BLaER1 treated with 17β-estradiol and CSF1 and Interleukin-3, amounts not matched to agents 10 nM and 100 nM (cell line): ENCODE measurements around the gene SEC22B.
A peak's percentile ranks its signal among the peaks of the same experiment; 100 is the strongest.
"Not testable (repeated sequence)": the region's sequence is repeated elsewhere in the genome, so short reads cannot be mapped to it uniquely, and the experiment has no call there.

Source experiments
- H3K27ac ChIP-seq, 11 experiments: shearing (Covaris generic); formaldehyde crosslinking; 2 replicates each; pipeline ENCODE4 v1.8.1; 2022
- H3K27me3 ChIP-seq, 11 experiments: shearing (Covaris generic); formaldehyde crosslinking; 2 replicates each; pipeline ENCODE4 v1.8.1; 2022
- H3K36me3 ChIP-seq, 11 experiments: shearing (Covaris generic); formaldehyde crosslinking; 2 replicates each; pipeline ENCODE4 v1.8.1; 2022
- H3K4me1 ChIP-seq, 10 experiments: shearing (Covaris generic); formaldehyde crosslinking; 2 replicates each; pipeline ENCODE4 v1.8.1; 2022
- H3K4me2 ChIP-seq, 11 experiments: shearing (Covaris generic); formaldehyde crosslinking; 2 replicates each; pipeline ENCODE4 v1.8.1; 2022
- H3K4me3 ChIP-seq, 10 experiments: shearing (Covaris generic); formaldehyde crosslinking; 2 replicates each; pipeline ENCODE4 v1.8.1; 2022
- H3K9ac ChIP-seq, 11 experiments: shearing (Covaris generic); formaldehyde crosslinking; 2 replicates each; pipeline ENCODE4 v1.8.1; 2022
- H3K9me3 ChIP-seq, 11 experiments: shearing (Covaris generic); formaldehyde crosslinking; replicated peaks in 1 of 11; 2 replicates each; pipeline ENCODE4 v1.8.1; 2022
- H4K20me1 ChIP-seq, 11 experiments: shearing (Covaris generic); formaldehyde crosslinking; 2 replicates each; pipeline ENCODE4 v1.8.1; 2022
- Cebpa-rat ChIP-seq, 11 experiments: shearing (Covaris generic); IDR thresholded peaks; 2 replicates each; pipeline ENCODE4 v1.8.1; 2022

Gene SEC22B

DNA sequence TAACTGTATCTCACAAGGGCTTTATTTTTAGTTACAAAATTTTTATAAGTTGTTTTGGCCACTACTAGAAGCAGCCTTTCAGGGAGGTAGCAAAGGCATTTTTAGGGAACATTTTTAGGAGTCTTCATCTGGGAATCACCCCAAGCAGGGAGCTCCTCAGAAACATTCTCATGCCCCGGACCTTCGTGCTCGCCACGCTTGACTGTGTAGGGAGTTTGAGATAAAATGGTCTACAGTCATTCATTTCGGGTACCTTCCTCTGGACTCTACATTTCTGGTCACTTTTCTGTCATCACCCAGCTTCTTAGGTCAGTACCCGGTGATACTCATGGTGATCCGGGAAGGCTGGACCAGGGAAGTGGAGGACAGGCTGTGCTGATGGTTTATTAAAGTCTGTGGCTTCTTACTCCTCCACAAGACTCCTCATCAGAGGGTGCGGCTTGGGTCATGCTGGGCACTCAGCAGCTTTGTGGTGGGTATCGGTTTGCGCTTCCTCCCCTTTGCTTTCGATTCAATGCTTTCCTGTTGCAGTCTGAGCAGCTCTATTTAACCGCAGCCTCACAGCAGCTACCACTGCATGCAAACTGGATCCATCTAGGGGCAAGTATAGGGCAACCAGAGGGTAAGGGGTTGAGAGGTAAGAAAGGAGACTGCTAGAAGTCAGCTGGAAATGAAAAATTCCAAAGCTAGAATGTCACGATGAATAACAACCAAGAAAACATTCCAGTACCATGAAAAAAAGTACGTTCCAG, 33.6 kb downstream of the SEC22B start:
- not testable (repeated sequence) for H3K4me3 ChIP-seq, H3K9me3 ChIP-seq, H4K20me1 ChIP-seq, H3K27ac ChIP-seq, H3K9ac ChIP-seq, H3K36me3 ChIP-seq
- Histone ChIP-seq H3K4me2 (peak overlapping the region; percentile 60 to 77 (median 71)), H3K27me3 (peaks cover 0 to 11% (median 0%) of the 10 kb centered on the region in 11 experiments; a peak in 5 of 22 replicates), H3K4me1 (peaks cover 23 to 34% (median 29%) of the 10 kb centered on the region in 10 experiments)

DNA sequence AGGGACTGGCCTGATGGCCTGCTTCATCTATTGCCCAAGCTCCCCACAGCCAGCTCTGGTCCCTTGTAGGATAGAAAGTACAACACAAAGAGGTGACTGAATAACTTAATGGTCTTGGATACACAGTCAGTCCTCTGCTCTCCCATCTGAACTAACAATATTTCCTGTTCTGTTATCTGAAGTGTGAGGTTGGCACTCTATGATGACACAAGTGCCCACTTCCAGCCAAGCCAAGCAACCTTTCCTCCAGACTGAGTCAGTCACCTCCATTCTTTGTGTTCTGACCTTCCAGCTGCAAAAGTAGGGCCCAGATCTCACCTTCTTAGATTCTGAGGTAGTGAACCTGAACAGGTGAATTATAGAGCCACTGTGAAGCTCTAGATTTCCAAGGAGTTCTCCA, 34.5 kb downstream of the SEC22B start:
- H3K36me3 ChIP-seq, H3K27ac ChIP-seq, H4K20me1 ChIP-seq, H3K9ac ChIP-seq, H3K9me3 ChIP-seq, H3K4me3 ChIP-seq: not testable (repeated sequence)
- H3K4me1 ChIP-seq, result peaks cover 23 to 34% (median 29%) of the 10 kb centered on the region in 10 experiments
- H3K4me2 ChIP-seq, result peak overlapping the region; percentile 60 to 77 (median 69)
- peaks cover 0 to 11% (median 0%) of the 10 kb centered on the region in 11 experiments; a peak in 5 of 22 replicates for H3K27me3 ChIP-seq

- not testable (repeated sequence) for H3K9me3 ChIP-seq, H3K9ac ChIP-seq, H3K4me3 ChIP-seq, H3K36me3 ChIP-seq, H3K4me2 ChIP-seq, H3K27ac ChIP-seq, H4K20me1 ChIP-seq
- Histone ChIP-seq H3K4me1 (peaks cover 23 to 34% (median 29%) of the 10 kb centered on the region in 10 experiments), H3K27me3 (peaks cover 0 to 11% (median 0%) of the 10 kb centered on the region in 11 experiments; a peak in 5 of 22 replicates)
Measured at GRCh38 chr1:120140656-120141265, 35.6 kb downstream of the SEC22B start.

DNA sequence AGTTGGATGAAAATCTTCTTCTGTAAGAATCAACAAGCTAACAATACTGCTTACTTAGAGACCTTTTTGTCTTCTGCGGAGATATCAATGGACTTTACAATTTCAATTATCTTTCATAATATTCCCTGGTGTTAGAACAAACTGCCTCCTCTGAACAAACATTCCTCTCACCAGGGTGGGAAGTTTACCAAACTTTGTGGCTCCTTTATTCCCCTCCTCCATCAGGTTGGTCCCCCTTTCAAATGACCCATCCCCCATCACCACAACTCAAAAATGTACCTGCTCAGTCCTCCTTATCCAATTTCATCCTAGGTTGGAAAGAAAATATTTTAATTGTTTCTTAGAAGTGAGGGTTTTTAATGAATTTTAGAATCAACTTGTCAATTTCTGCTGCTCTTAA, 40.2 kb downstream of the SEC22B start:
- H3K27me3 ChIP-seq, H3K27ac ChIP-seq, H3K4me3 ChIP-seq, H3K4me2 ChIP-seq, H4K20me1 ChIP-seq, H3K36me3 ChIP-seq, H3K9ac ChIP-seq, H3K9me3 ChIP-seq: not testable (repeated sequence)
- peaks cover 10 to 21% (median 13%) of the 10 kb centered on the region in 10 experiments; a peak in 18 of 20 replicates for H3K4me1 ChIP-seq

GRCh38 chr1:120133928-120134325, 42.4 kb downstream of the SEC22B start:
- H3K27ac ChIP-seq, H3K4me3 ChIP-seq, H3K9me3 ChIP-seq, H3K9ac ChIP-seq, H3K27me3 ChIP-seq, H4K20me1 ChIP-seq, H3K36me3 ChIP-seq: not testable (repeated sequence)
- Histone ChIP-seq H3K4me2 (peak overlapping the region in 2 of 11 experiments; percentile 19 to 45; a peak in 2 of 22 replicates), H3K4me1 (peaks cover 13 to 25% (median 22%) of the 10 kb centered on the region in 10 experiments)

DNA sequence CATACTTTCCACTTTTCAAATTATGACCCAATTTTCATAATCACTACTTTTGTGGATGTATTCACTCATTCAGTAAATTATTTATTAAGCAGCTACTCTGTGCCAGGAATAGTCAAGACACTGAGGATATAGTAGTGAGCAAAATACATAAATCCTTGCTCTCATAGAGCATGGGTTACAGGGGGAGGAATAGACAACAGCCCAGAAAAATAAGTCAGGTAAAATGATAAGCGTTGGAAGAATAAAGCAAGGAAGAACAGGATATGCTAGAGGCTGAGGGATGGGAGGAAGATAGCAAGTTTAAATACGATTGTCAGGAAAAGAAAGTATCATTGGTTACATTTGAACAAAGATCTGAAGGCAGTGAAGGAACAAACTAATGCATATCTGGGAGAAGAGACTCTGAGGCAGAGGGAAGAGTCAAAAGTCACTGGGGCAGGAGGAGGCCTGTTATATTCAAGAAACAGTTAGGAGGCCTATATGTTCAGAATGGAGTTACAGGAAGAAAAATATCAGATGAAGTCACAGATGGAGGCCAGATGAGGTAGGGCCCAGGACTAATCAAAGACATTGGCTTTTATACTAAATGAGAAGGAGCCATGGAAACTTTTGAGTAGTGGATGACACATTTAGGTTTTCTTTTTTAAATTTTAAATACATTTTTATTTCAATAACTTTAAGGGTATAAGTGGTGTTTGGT, 42.9 kb downstream of the SEC22B start:
- Histone ChIP-seq H3K9ac (no peak overlapping the region), H4K20me1 (no peaks in the 10 kb centered on the region), H3K4me2 (peak overlapping the region in 2 of 11 experiments; percentile 19 to 45; a peak in 3 of 22 replicates), H3K27me3 (no peaks in the 10 kb centered on the region; a peak in 1 of 22 replicates), H3K4me3 (no peak overlapping the region), H3K9me3 (no peaks in the 10 kb centered on the region), H3K36me3 (no peaks in the 10 kb centered on the region), H3K4me1 (peaks cover 13 to 27% (median 23%) of the 10 kb centered on the region in 10 experiments), H3K27ac (no peak overlapping the region)
- no peak for TF ChIP-seq Cebpa-rat (IDR thresholded peaks at IDR 0.05)

DNA sequence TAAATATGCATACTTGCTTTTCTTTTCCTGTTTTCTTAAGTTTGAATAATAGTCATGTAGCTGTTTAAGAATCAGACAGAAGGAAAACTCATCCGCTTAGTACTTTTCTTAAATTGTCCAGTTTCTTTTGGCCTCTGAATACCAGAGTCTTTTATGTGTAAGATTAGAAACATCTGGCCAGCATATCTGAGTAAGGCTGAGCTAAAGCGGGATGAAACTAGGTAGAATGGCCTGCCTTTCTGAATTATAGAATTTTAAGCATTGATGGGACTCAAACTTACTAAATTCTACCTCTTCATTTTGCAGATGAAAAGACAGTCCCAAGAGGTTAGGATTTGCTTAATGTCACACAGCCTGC, 43.9 kb downstream of the SEC22B start:
- peak overlapping the region in 10 of 11 experiments; percentile 45 to 70 (median 61); a peak in 19 of 22 replicates for H3K4me2 ChIP-seq
- H3K36me3 ChIP-seq, H3K27me3 ChIP-seq, H3K4me3 ChIP-seq, H3K9me3 ChIP-seq, H4K20me1 ChIP-seq: not testable (repeated sequence)
- H3K27ac ChIP-seq, result peak overlapping the region in 5 of 11 experiments; percentile 11 to 62 (median 32); a peak in 9 of 22 replicates
- H3K4me1 ChIP-seq, result peaks cover 16 to 34% (median 28%) of the 10 kb centered on the region in 10 experiments
- peak overlapping the region in 3 of 11 experiments; percentile 30 to 41 (median 37); a peak in 4 of 22 replicates for H3K9ac ChIP-seq

- not testable (repeated sequence) for H3K9me3 ChIP-seq, H4K20me1 ChIP-seq, H3K4me3 ChIP-seq, H3K36me3 ChIP-seq, H3K27me3 ChIP-seq
- peak overlapping the region in 5 of 11 experiments; percentile 11 to 62 (median 32); a peak in 9 of 22 replicates for H3K27ac ChIP-seq
- peak overlapping the region in 3 of 11 experiments; percentile 30 to 41 (median 37); a peak in 4 of 22 replicates for H3K9ac ChIP-seq
- peak overlapping the region; percentile 28 to 70 (median 58); a peak in 20 of 22 replicates for H3K4me2 ChIP-seq
- H3K4me1 ChIP-seq, result peaks cover 16 to 34% (median 28%) of the 10 kb centered on the region in 10 experiments
Measured at GRCh38 chr1:120131611-120132405, 44.5 kb downstream of the SEC22B start.

- H3K9me3 ChIP-seq, H4K20me1 ChIP-seq, H3K36me3 ChIP-seq, H3K4me3 ChIP-seq, H3K9ac ChIP-seq, H3K27me3 ChIP-seq, H3K27ac ChIP-seq: not testable (repeated sequence)
- H3K4me2 ChIP-seq, result peak overlapping the region in 7 of 11 experiments; percentile 7 to 41 (median 29); a peak in 6 of 22 replicates
- H3K4me1 ChIP-seq, result peaks cover 21 to 48% (median 36%) of the 10 kb centered on the region in 10 experiments
Measured at GRCh38 chr1:120127921-120128320, 48.4 kb downstream of the SEC22B start.

DNA sequence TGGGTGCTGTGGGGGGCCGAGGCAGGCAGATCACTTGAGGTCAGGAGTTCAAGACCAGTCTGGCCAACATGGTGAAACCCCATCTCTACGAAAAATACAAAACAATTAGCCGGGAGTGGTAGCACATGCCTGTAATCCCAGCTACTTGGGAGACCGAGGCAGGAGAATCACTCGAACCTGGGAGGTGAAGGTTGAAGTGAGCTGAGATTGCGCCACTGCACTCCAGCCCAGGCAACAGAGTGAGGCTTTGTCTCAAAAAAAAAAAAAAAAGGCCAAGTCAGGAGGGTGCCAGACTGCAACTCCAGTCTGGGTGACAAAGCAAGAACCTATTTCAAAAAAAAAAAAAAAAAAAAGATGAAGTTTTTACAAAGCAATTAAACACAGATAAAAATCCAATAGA, 50.1 kb downstream of the SEC22B start:
- not testable (repeated sequence) for H3K27ac ChIP-seq, H4K20me1 ChIP-seq, H3K4me3 ChIP-seq, H3K27me3 ChIP-seq, H3K9me3 ChIP-seq, H3K9ac ChIP-seq, H3K4me2 ChIP-seq, H3K36me3 ChIP-seq
- H3K4me1 ChIP-seq, result peaks cover 13 to 37% (median 27%) of the 10 kb centered on the region in 10 experiments

DNA sequence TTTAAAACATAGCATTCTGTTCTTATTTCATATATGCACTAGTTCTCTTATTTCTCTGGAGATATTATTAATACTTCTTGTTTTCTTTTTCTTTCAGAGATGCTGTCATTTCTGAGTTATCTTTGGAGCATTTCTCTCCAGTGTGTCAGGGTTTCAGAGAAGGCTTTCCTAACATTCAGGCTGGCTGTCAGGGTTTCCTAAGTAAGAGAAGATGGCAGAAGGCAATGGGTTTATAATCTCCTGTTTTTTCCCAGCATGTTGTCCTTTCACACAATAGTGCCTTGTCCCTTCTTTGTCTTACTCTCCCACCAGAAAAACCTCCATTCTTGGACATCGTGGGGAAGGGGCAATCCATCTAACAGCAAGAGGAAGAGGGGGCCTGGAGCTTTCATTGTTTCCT, 51.7 kb downstream of the SEC22B start:
- not testable (repeated sequence) for H3K4me3 ChIP-seq, H3K36me3 ChIP-seq, H3K9ac ChIP-seq, H3K27ac ChIP-seq, H3K4me2 ChIP-seq, H3K9me3 ChIP-seq, H4K20me1 ChIP-seq, H3K27me3 ChIP-seq
- H3K4me1 ChIP-seq, result peaks cover 12 to 32% (median 25%) of the 10 kb centered on the region in 10 experiments; a peak in 19 of 20 replicates

- H3K9ac ChIP-seq, H3K4me3 ChIP-seq, H3K27me3 ChIP-seq, H3K9me3 ChIP-seq, H4K20me1 ChIP-seq, H3K36me3 ChIP-seq: not testable (repeated sequence)
- Histone ChIP-seq H3K27ac (peak overlapping the region in 3 of 11 experiments; percentile 13 to 21 (median 16); a peak in 2 of 22 replicates), H3K4me2 (peak overlapping the region; percentile 34 to 69 (median 54); a peak in 19 of 22 replicates), H3K4me1 (peaks cover 12 to 31% (median 23%) of the 10 kb centered on the region in 10 experiments; a peak in 19 of 20 replicates)
Measured at GRCh38 chr1:120123813-120124510, 52.4 kb downstream of the SEC22B start.
